Thymus (tissue), 11 donors: Measurements from ENCODE around the gene MRM1. TPM values are rescaled to one million over a fixed set of nuclear protein-coding genes. Genes with fewer than 3 reads are reported as not detected.
"Not testable (repeated sequence)": the region's sequence is repeated elsewhere in the genome, so short reads cannot be mapped to it uniquely, and the experiment has no call there.

Source experiments
- DNase-seq, 9 donors: peaks; one replicate each; pipeline ENCODE4 v3.0.0-alpha.2; 2013; ENCODE audit warnings: low spot score in 9 of 9, low read depth in 6 of 9, missing footprints in 1 of 9
- H3K27ac ChIP-seq, 2 donors: one replicate each; pipeline ENCODE4 v1.5.1; 2013; ENCODE audit warnings: control low read depth in 1 of 2, low read depth in 1 of 2, low read length in 1 of 2, mild to moderate bottlenecking in 1 of 2, moderate library complexity in 1 of 2
- H3K27me3 ChIP-seq, 2 donors: one replicate each; pipeline ENCODE4 v1.5.1; 2013; ENCODE audit warnings: low read length in 1 of 2; ENCODE audit not compliant: control insufficient read depth in 2 of 2, insufficient read depth in 1 of 2
- H3K36me3 ChIP-seq, 2 donors: one replicate each; pipeline ENCODE4 v1.5.1; 2013; ENCODE audit warnings: low read length in 1 of 2, mild to moderate bottlenecking in 1 of 2, moderate library complexity in 1 of 2; ENCODE audit not compliant: control insufficient read depth in 2 of 2, insufficient read depth in 2 of 2
- H3K4me1 ChIP-seq, 2 donors: one replicate each; pipeline ENCODE4 v1.5.1; 2013; ENCODE audit warnings: low read length in 2 of 2; ENCODE audit not compliant: control insufficient read depth in 2 of 2, insufficient read depth in 2 of 2
- H3K4me3 ChIP-seq, 2 donors: one replicate each; pipeline ENCODE4 v1.5.1; 2013; ENCODE audit warnings: low read length in 2 of 2, control low read depth in 1 of 2, mild to moderate bottlenecking in 1 of 2
- H3K9me3 ChIP-seq, 2 donors: one replicate each; pipeline ENCODE4 v1.5.1; 2013; ENCODE audit warnings: low read length in 1 of 2, mild to moderate bottlenecking in 1 of 2; ENCODE audit not compliant: control insufficient read depth in 2 of 2, insufficient read depth in 1 of 2
- whole genome bisulfite sequencing: extraction: QIAGEN DNeasy Blood & Tissue Kit; methylation state at CpG from one replicate; pipeline ENCODE4 v1.1.7; 2013; 5-methylcytosine and 5-hydroxymethylcytosine counted together
- polyA plus RNA-seq: library from polyadenylated mRNA; stranded (reverse); fragments of 200-250 nt; gene quantifications from one replicate; pipeline ENCODE4 v1.2.3, GENCODE V29; 2013
- total RNA-seq: library from RNA; stranded (reverse); fragments of 120-200 nt; gene quantifications from one replicate; pipeline ENCODE4 v1.2.4, GENCODE V29; 2013
- donor health status: healthy.

Gene MRM1
- total and polyA plus RNA-seq, 2 donors = 4.9 to 6.2 TPM

GRCh38 chr17:36597866-36598777, 3.3 kb upstream of the MRM1 start:
- Histone ChIP-seq H3K4me3 (no peak overlapping the region), H3K27ac (no peak overlapping the region), H3K9me3 (peaks cover 0 to 2% of the 10 kb centered on the region in 2 donors), H3K4me1 (peaks cover 11 to 22% of the 10 kb centered on the region in 2 donors), H3K36me3 (no peaks in the 10 kb centered on the region), H3K27me3 (peaks cover 0 to 11% of the 10 kb centered on the region in 2 donors)
- DNase-seq = no peak
- 96% methylated on average over 11 of the region's 11 CpGs for WGBS

GRCh38 chr17:36598951-36599401, 2.4 kb upstream of the MRM1 start:
- Histone ChIP-seq H3K9me3 (peaks cover 0 to 2% of the 10 kb centered on the region in 2 donors), H3K36me3 (no peaks in the 10 kb centered on the region), H3K27me3 (peaks cover 0 to 10% of the 10 kb centered on the region in 2 donors), H3K4me3 (no peak overlapping the region), H3K27ac (no peak overlapping the region), H3K4me1 (peaks cover 11 to 20% of the 10 kb centered on the region in 2 donors)
- WGBS = 96% methylated on average over 13 of the region's 13 CpGs
- no peak for DNase-seq

GRCh38 chr17:36599546-36600250, 1.7 kb upstream of the MRM1 start:
- H3K27ac ChIP-seq = no peak overlapping the region
- peaks cover 0 to 10% of the 10 kb centered on the region in 2 donors for H3K27me3 ChIP-seq
- H3K9me3 ChIP-seq = peaks cover 0 to 2% of the 10 kb centered on the region in 2 donors
- no peak for DNase-seq
- no peaks in the 10 kb centered on the region for H3K36me3 ChIP-seq
- 97% methylated on average over 11 of the region's 11 CpGs for WGBS
- H3K4me3 ChIP-seq = no peak overlapping the region
- peaks cover 11 to 20% of the 10 kb centered on the region in 2 donors for H3K4me1 ChIP-seq

GRCh38 chr17:36600465-36600864, 918 bp upstream of the MRM1 start:
- 69% methylated on average over 3 of the region's 3 CpGs for WGBS
- H3K36me3 ChIP-seq = no peaks in the 10 kb centered on the region
- no peak overlapping the region for H3K27ac ChIP-seq
- H3K4me3 ChIP-seq = no peak overlapping the region
- peaks cover 11 to 20% of the 10 kb centered on the region in 2 donors for H3K4me1 ChIP-seq
- peaks cover 0 to 10% of the 10 kb centered on the region in 2 donors for H3K27me3 ChIP-seq
- no peak for DNase-seq
- peaks cover 0 to 2% of the 10 kb centered on the region in 2 donors for H3K9me3 ChIP-seq

- Histone ChIP-seq H3K27me3 (peaks cover 0 to 10% of the 10 kb centered on the region in 2 donors), H3K4me1 (peaks cover 11 to 20% of the 10 kb centered on the region in 2 donors), H3K4me3 (peak overlapping the region; percentile 83 to 91), H3K27ac (peak overlapping the region; percentile 71 to 82), H3K9me3 (peaks cover 0 to 2% of the 10 kb centered on the region in 2 donors), H3K36me3 (no peaks in the 10 kb centered on the region)
- 14% methylated on average over 10 of the region's 10 CpGs for WGBS
- DNase-seq = peak in 8 of 9 donors; percentile 8 to 71 (median 44)
Measured at GRCh38 chr17:36600936-36601302, 464 bp upstream of the MRM1 start.

GRCh38 chr17:36602030-36602748, 806 bp downstream of the MRM1 start:
- Histone ChIP-seq H3K9me3 (peaks cover 0 to 2% of the 10 kb centered on the region in 2 donors), H3K27ac (no peak overlapping the region), H3K36me3 (no peaks in the 10 kb centered on the region), H3K27me3 (peaks cover 0 to 10% of the 10 kb centered on the region in 2 donors), H3K4me3 (peak overlapping the region; percentile 83 to 91), H3K4me1 (peaks cover 11 to 20% of the 10 kb centered on the region in 2 donors)
- 2% methylated on average over 38 of the region's 38 CpGs for WGBS
- DNase-seq = peak in 1 of 9 donors; percentile 15

GRCh38 chr17:36602924-36603384, 1.6 kb downstream of the MRM1 start:
- no peaks in the 10 kb centered on the region for H3K36me3 ChIP-seq
- peak in 8 of 9 donors; percentile 38 to 81 (median 56) for DNase-seq
- H3K4me3 ChIP-seq = peak overlapping the region in 1 of 2 donors; percentile 91
- peaks cover 0 to 2% of the 10 kb centered on the region in 2 donors for H3K9me3 ChIP-seq
- H3K4me1 ChIP-seq = peaks cover 11 to 20% of the 10 kb centered on the region in 2 donors
- no peak overlapping the region for H3K27ac ChIP-seq
- H3K27me3 ChIP-seq = peaks cover 0 to 10% of the 10 kb centered on the region in 2 donors
- 4% methylated on average over 5 of the region's 5 CpGs for WGBS

GRCh38 chr17:36605028-36605427, 3.6 kb downstream of the MRM1 start:
- H3K4me1 ChIP-seq = peaks cover 11 to 20% of the 10 kb centered on the region in 2 donors

More at GRCh38 chr17:36605028-36605427, 3.6 kb downstream of the MRM1 start:
- not testable (repeated sequence) for H3K4me3 ChIP-seq, H3K27ac ChIP-seq, H3K36me3 ChIP-seq, DNase-seq, H3K9me3 ChIP-seq
- 98% methylated on average over 5 of the region's 5 CpGs for WGBS
- peaks cover 0 to 10% of the 10 kb centered on the region in 2 donors for H3K27me3 ChIP-seq
